GM23338 (cell line): ENCODE data around the gene CLCN4. TPM values are rescaled to one million over a fixed set of nuclear protein-coding genes. Genes with fewer than 3 reads are reported as not detected.

Experiments
- ATAC-seq: fragments of 200-7000 bp; cut with Tn5 transposase; 3 replicates; pipeline ENCODE4 v1.9.1; 2020
- DNase-seq: peaks from one replicate; pipeline ENCODE4 v3.0.0-alpha.2; 2015; ENCODE audit warnings: low spot score
- H2AFZ ChIP-seq: fragments of 200-600 bp; sonication (generic); 2 replicates; pipeline ENCODE4 v1.8.0; 2016; ENCODE audit warnings: antibody characterized with exemption, mild to moderate bottlenecking, moderate library complexity
- H3F3A ChIP-seq: fragments of 200-600 bp; sonication (generic); replicated peaks from 2 replicates; pipeline ENCODE4 v1.8.0; 2017; ENCODE audit warnings: antibody characterized with exemption, mixed run types, low read depth
- H3K27ac ChIP-seq: fragments of 200-600 bp; sonication (generic); 2 replicates; pipeline ENCODE4 v1.6.1; 2016; ENCODE audit warnings: low read depth
- H3K27me3 ChIP-seq: fragments of 200-600 bp; sonication (generic); 2 replicates; pipeline ENCODE4 v1.8.0; 2016; ENCODE audit warnings: mild to moderate bottlenecking, mixed run types, moderate library complexity; ENCODE audit not compliant: insufficient read depth
- H3K36me3 ChIP-seq: fragments of 200-600 bp; sonication (generic); 2 replicates; pipeline ENCODE4 v1.8.0; 2016; ENCODE audit warnings: mild to moderate bottlenecking; ENCODE audit not compliant: insufficient read depth
- H3K4me1 ChIP-seq: fragments of 200-600 bp; sonication (generic); 2 replicates; pipeline ENCODE4 v1.8.0; 2016; ENCODE audit warnings: mild to moderate bottlenecking, moderate library complexity; ENCODE audit not compliant: insufficient read depth
- H3K4me2 ChIP-seq: fragments of 200-600 bp; sonication (generic); 2 replicates; pipeline ENCODE4 v1.7.1; 2017; ENCODE audit warnings: mixed run types
- H3K4me3 ChIP-seq: fragments of 200-600 bp; sonication (generic); 2 replicates; pipeline ENCODE4 v1.6.1; 2016; ENCODE audit warnings: mixed run types
- H3K79me2 ChIP-seq: fragments of 200-600 bp; sonication (generic); replicated peaks from 2 replicates; pipeline ENCODE4 v1.8.0; 2017; ENCODE audit warnings: mild to moderate bottlenecking; ENCODE audit not compliant: insufficient read depth
- H3K9me2 ChIP-seq: fragments of 200-600 bp; sonication (generic); 2 replicates; pipeline ENCODE4 v1.8.0; 2017; ENCODE audit not compliant: insufficient read depth
- H4K20me1 ChIP-seq: fragments of 200-600 bp; sonication (generic); replicated peaks from 2 replicates; pipeline ENCODE4 v1.8.0; 2017; ENCODE audit warnings: mild to moderate bottlenecking; ENCODE audit not compliant: insufficient read depth
- H3K27ac Mint-ChIP-seq: 2 replicates; pipeline ENCODE4 v1.8.0; 2020; ENCODE audit warnings: inconsistent platforms, mild to moderate bottlenecking, moderate library complexity, mixed read lengths
- H3K27me3 Mint-ChIP-seq: 3 replicates; pipeline ENCODE4 v1.8.0; 2022; ENCODE audit warnings: low read depth, mild to moderate bottlenecking, moderate library complexity, mixed read lengths, inconsistent platforms; ENCODE audit not compliant: insufficient read depth, poor library complexity
- H3K36me3 Mint-ChIP-seq: 3 replicates; pipeline ENCODE4 v1.8.0; 2021; ENCODE audit warnings: low read depth, mild to moderate bottlenecking, inconsistent platforms, moderate library complexity, mixed read lengths
- H3K4me1 Mint-ChIP-seq: 3 replicates; pipeline ENCODE4 v1.8.0; 2020; ENCODE audit warnings: mild to moderate bottlenecking, inconsistent platforms, mixed read lengths
- H3K4me3 Mint-ChIP-seq: 3 replicates; pipeline ENCODE4 v1.8.0; 2021; ENCODE audit warnings: moderate library complexity, mild to moderate bottlenecking, inconsistent platforms, mixed read lengths
- H3K9me3 Mint-ChIP-seq: 3 replicates; pipeline ENCODE4 v1.8.0; 2020; ENCODE audit warnings: moderate library complexity, mild to moderate bottlenecking, inconsistent platforms, mixed read lengths
- CREB1 ChIP-seq: fragments of 250-450 bp; sonication (Bioruptor Pico); IDR thresholded peaks from 2 replicates; pipeline ENCODE4 v1.5.0; 2020; ENCODE audit warnings: low read depth, mild to moderate bottlenecking, moderate library complexity
- CTCF ChIP-seq, 2 experiments: fragments of 200-600 bp in 1 of 2; sonication (generic) in 1 of 2; conservative IDR thresholded peaks; 2 replicates each; pipeline versions ENCODE4 v1.5.1 to v1.6.1; 2016 to 2017; ENCODE audit warnings: antibody characterized with exemption in 2 of 2, low read depth in 2 of 2, mild to moderate bottlenecking in 2 of 2, moderate library complexity in 1 of 2
- EZH2 ChIP-seq: fragments of 200-600 bp; sonication (generic); IDR thresholded peaks from one replicate; pipeline ENCODE4 v1.8.0; 2017; ENCODE audit warnings: antibody characterized with exemption, mild to moderate bottlenecking, low read depth; ENCODE audit not compliant: unreplicated experiment
- JUNB ChIP-seq: IDR thresholded peaks from one replicate; pipeline ENCODE4 v1.6.1; 2016; ENCODE audit warnings: antibody characterized with exemption; ENCODE audit not compliant: unreplicated experiment
- NANOG ChIP-seq: IDR thresholded peaks from 2 replicates; pipeline ENCODE4 v1.6.1; 2016; ENCODE audit warnings: antibody characterized with exemption, borderline replicate concordance
- POLR2AphosphoS5 ChIP-seq: IDR thresholded peaks from 2 replicates; pipeline ENCODE4 v1.6.1; 2016; ENCODE audit warnings: antibody characterized with exemption, low read depth
- REST ChIP-seq: IDR thresholded peaks from one replicate; pipeline ENCODE4 v1.6.1; 2018; ENCODE audit warnings: antibody characterized with exemption; ENCODE audit not compliant: unreplicated experiment
- STAT1 ChIP-seq: IDR thresholded peaks from one replicate; pipeline ENCODE4 v1.6.1; 2016; ENCODE audit warnings: antibody characterized with exemption; ENCODE audit not compliant: unreplicated experiment
- ZNF114 ChIP-seq: fragments of 250-450 bp; sonication (Bioruptor Pico); IDR thresholded peaks from 2 replicates; pipeline ENCODE4 v1.5.0; 2020; ENCODE audit warnings: mild to moderate bottlenecking, moderate library complexity
- ZNF331 ChIP-seq: fragments of 250-450 bp; sonication (Bioruptor Pico); IDR thresholded peaks from 2 replicates; pipeline ENCODE4 v1.5.0; 2020; ENCODE audit warnings: low read depth, mild to moderate bottlenecking, moderate library complexity
- ZNF462 ChIP-seq: fragments of 250-450 bp; sonication (Bioruptor Pico); IDR thresholded peaks from 2 replicates; pipeline ENCODE4 v1.5.0; 2020; ENCODE audit warnings: mild to moderate bottlenecking, moderate library complexity
- polyA plus RNA-seq: library from polyadenylated mRNA; unstranded; fragments of >200 nt; fragmentation: Nextera tagmentation; extraction: Ambion mirVana; gene quantifications from 2 replicates; pipeline ENCODE4 v1.2.1, GENCODE V29; 2016
- total RNA-seq: library from RNA; depleted of rRNA; stranded (reverse); fragments of >200 nt; shearing (Covaris generic); gene quantifications from 2 replicates; pipeline ENCODE4 v1.2.3, GENCODE V29; 2014

CLCN4 gene
- total and polyA plus RNA-seq, 2 experiments from 2014 or later = 1.2 to 4.9 TPM

- H3K27me3 ChIP-seq = no peaks in the 10 kb centered on the region
- ATAC-seq (no peak), DNase-seq (no peak)
- no peak overlapping the region for H3K27ac Mint-ChIP-seq
- no peaks in the 10 kb centered on the region for H3K4me1 ChIP-seq
- H4K20me1 ChIP-seq = no peaks in the 10 kb centered on the region
- no peaks in the 10 kb centered on the region for H3F3A ChIP-seq
- no peaks in the 10 kb centered on the region for H3K4me1 Mint-ChIP-seq
- H3K9me2 ChIP-seq = no peaks in the 10 kb centered on the region
- no peaks in the 10 kb centered on the region for H3K36me3 ChIP-seq
- TF ChIP-seq EZH2 = no peak
- TF ChIP-seq ZNF331 (CRISPR knock-in tag) = no peak
- no peak for TF ChIP-seq JUNB
- no peak for TF ChIP-seq ZNF462 (CRISPR knock-in tag)
- H3K9me3 Mint-ChIP-seq = no peaks in the 10 kb centered on the region; the same call in 2 of the 3 replicates
- no peaks in the 10 kb centered on the region for H3K27me3 Mint-ChIP-seq
- H3K4me3 Mint-ChIP-seq = no peak overlapping the region
- H3K36me3 Mint-ChIP-seq = no peaks in the 10 kb centered on the region
- H3K27ac ChIP-seq = no peak overlapping the region
- H3K79me2 ChIP-seq = no peaks in the 10 kb centered on the region
- H3K4me3 ChIP-seq = no peak overlapping the region
- H2AFZ ChIP-seq = no peak overlapping the region
- no peak overlapping the region for H3K4me2 ChIP-seq
Measured at GRCh38 chrX:10240918-10241317, 84.1 kb downstream of the CLCN4 start.

- no peaks in the 10 kb centered on the region for H3K4me1 Mint-ChIP-seq
- Histone ChIP-seq H3K4me3 (no peak overlapping the region), H3K79me2 (no peaks in the 10 kb centered on the region), H2AFZ (no peak overlapping the region), H3K27ac (no peak overlapping the region), H3K9me2 (no peaks in the 10 kb centered on the region), H3K4me2 (no peak overlapping the region), H3K4me1 (no peaks in the 10 kb centered on the region), H3K36me3 (no peaks in the 10 kb centered on the region), H3K27me3 (no peaks in the 10 kb centered on the region), H4K20me1 (no peaks in the 10 kb centered on the region), H3F3A (no peaks in the 10 kb centered on the region)
- H3K27ac Mint-ChIP-seq = peak overlapping the region; percentile 31; the same call in 1 of the 2 replicates
- DNase-seq (no peak), ATAC-seq (no peak)
- H3K4me3 Mint-ChIP-seq = no peak overlapping the region
- H3K36me3 Mint-ChIP-seq = no peaks in the 10 kb centered on the region
- H3K27me3 Mint-ChIP-seq = no peaks in the 10 kb centered on the region
- H3K9me3 Mint-ChIP-seq = no peaks in the 10 kb centered on the region; the same call in 2 of the 3 replicates
- TF ChIP-seq CREB1 (CRISPR knock-in tag) (no peak), POLR2AphosphoS5 (no peak), CTCF (conservative IDR thresholded peaks at IDR 0.05; ENCODE audit: low read depth in 2 of 2) (no peak), EZH2 (no peak), ZNF331 (CRISPR knock-in tag) (no peak), NANOG (no peak), ZNF114 (CRISPR knock-in tag) (no peak), STAT1 (no peak), REST (no peak)
Measured at GRCh38 chrX:10242026-10242425, 85.3 kb downstream of the CLCN4 start.
